HCT116 (cell line): ENCODE data around the gene KLF16. TPM values are rescaled to one million over a fixed set of nuclear protein-coding genes. Genes with fewer than 3 reads are reported as not detected.

Experiments
- ATAC-seq: fragments of 200-7000 bp; cut with Tn5 transposase; 2 replicates; pipeline ENCODE4 v1.9.1; 2020; ENCODE audit warnings: mild to moderate bottlenecking, moderate library complexity
- BruUV-seq: library from RNA; stranded (reverse); fragments of 400-500 nt; replicated peaks from 2 replicates; lab custom pipeline; 2021; lab: Mats Ljungman, UMichigan
- CTCF ChIA-PET: fragments of 300-600 bp; sonication (Branson Sonifier 250); formaldehyde crosslinking; loops from one replicate; lab custom pipeline; 2021; ENCODE audit warnings: antibody characterized with exemption; lab: Charles Lee
- POLR2A ChIA-PET: fragments of 300-600, 350-600 bp; sonication (Branson Sonifier 250); formaldehyde crosslinking; loops from one replicate; lab custom pipeline; 2021; ENCODE audit warnings: antibody characterized with exemption; lab: Charles Lee
- RAD21 ChIA-PET, 2 experiments: fragments of 300-600 bp; sonication (Branson Sonifier 250); formaldehyde crosslinking; loops; one replicate each; lab custom pipeline; 2023; ENCODE audit warnings: low total read pairs in 2 of 2; ENCODE audit not compliant: uncharacterized antibody in 2 of 2, unreplicated experiment in 2 of 2, low non-redundant PET in 1 of 2; lab: Charles Lee
- DNase-seq: peaks from one replicate; pipeline ENCODE4 v3.0.0-alpha.2; 2010; ENCODE audit warnings: low read depth, low spot score
- H2AFZ ChIP-seq: fragments of 200-600 bp; shearing (Covaris generic), sonication (generic); 2 replicates; pipeline ENCODE4 v1.6.1; 2017; ENCODE audit warnings: low read depth, mixed run types, mixed read lengths, antibody characterized with exemption, low read length; ENCODE audit not compliant: poor library complexity, severe bottlenecking
- H3K27ac ChIP-seq: 2 replicates; pipeline ENCODE4 v1.5.1; 2012; ENCODE audit warnings: low read depth, low read length
- H3K27me3 ChIP-seq: fragments of 200-600 bp; sonication (generic); 2 replicates; pipeline ENCODE4 v1.6.1; 2016; ENCODE audit warnings: mixed run types, low read length, mixed read lengths; ENCODE audit not compliant: insufficient read depth
- H3K36me3 ChIP-seq, 2 experiments: fragments of 200-500 bp in 1 of 2; fragments of 200-600 bp in 1 of 2; sonication (Bioruptor generic) in 1 of 2; sonication (generic) in 1 of 2; 2 replicates each; pipeline versions ENCODE4 v1.5.1 to v1.6.1; 2014 to 2016; ENCODE audit warnings: low read length in 2 of 2, inconsistent platforms in 1 of 2, mixed read lengths in 1 of 2, mixed run types in 1 of 2; ENCODE audit not compliant: insufficient read depth in 2 of 2, control insufficient read depth in 1 of 2
- H3K4me1 ChIP-seq, 2 experiments: fragments of 200-600 bp in 1 of 2; sonication (generic) in 1 of 2; 2 replicates each; pipeline versions ENCODE4 v1.5.1 to v1.6.1; 2012 to 2017; ENCODE audit warnings: low read length in 2 of 2, inconsistent platforms in 1 of 2, mild to moderate bottlenecking in 1 of 2, mixed read lengths in 1 of 2, mixed run types in 1 of 2, moderate library complexity in 1 of 2; ENCODE audit not compliant: insufficient read depth in 2 of 2, control insufficient read depth in 1 of 2
- H3K4me2 ChIP-seq: fragments of 200-600 bp; sonication (generic); 2 replicates; pipeline ENCODE4 v1.6.1; 2017; ENCODE audit warnings: mixed run types, low read length, mixed read lengths
- H3K4me3 ChIP-seq, 2 experiments: fragments of 200-600 bp in 1 of 2; sonication (generic) in 1 of 2; replicated peaks in 1 of 2; 2 replicates each; pipeline ENCODE4 v1.5.1; 2011 to 2016; ENCODE audit warnings: low read length in 2 of 2, control low read depth in 1 of 2, low read depth in 1 of 2, mild to moderate bottlenecking in 1 of 2, mixed read lengths in 1 of 2, mixed run types in 1 of 2
- H3K79me2 ChIP-seq: fragments of 200-600 bp; sonication (generic); 2 replicates; pipeline ENCODE4 v1.6.1; 2017; ENCODE audit warnings: mild to moderate bottlenecking, mixed run types, low read length, moderate library complexity, mixed read lengths; ENCODE audit not compliant: insufficient read depth
- H3K9ac ChIP-seq: fragments of 200-600 bp; sonication (generic); 2 replicates; pipeline ENCODE4 v1.6.1; 2016; ENCODE audit warnings: low read length, mixed read lengths
- H3K9me2 ChIP-seq: fragments of 200-600 bp; sonication (generic), shearing (Covaris generic); 2 replicates; pipeline ENCODE4 v1.6.1; 2017; ENCODE audit warnings: mixed run types, mild to moderate bottlenecking, moderate library complexity; ENCODE audit not compliant: insufficient read depth
- H3K9me3 ChIP-seq, 2 experiments: fragments of 200-500 bp in 1 of 2; fragments of 200-600 bp in 1 of 2; sonication (Bioruptor generic) in 1 of 2; sonication (generic) in 1 of 2; 2 replicates each; pipeline ENCODE4 v1.6.1; 2014 to 2017; ENCODE audit warnings: low read length in 2 of 2, mixed read lengths in 2 of 2, inconsistent platforms in 1 of 2, low read depth in 1 of 2, mild to moderate bottlenecking in 1 of 2, mixed run types in 1 of 2, moderate library complexity in 1 of 2; ENCODE audit not compliant: control insufficient read depth in 1 of 2, insufficient read depth in 1 of 2
- H4K20me1 ChIP-seq: fragments of 200-600 bp; sonication (generic), shearing (Covaris generic); 2 replicates; pipeline ENCODE4 v1.6.1; 2017; ENCODE audit warnings: mixed run types, mild to moderate bottlenecking, moderate library complexity; ENCODE audit not compliant: insufficient read depth
- CEBPB ChIP-seq: IDR thresholded peaks from 2 replicates; pipeline ENCODE4 v1.6.1; 2012; ENCODE audit warnings: low read depth
- CTCF ChIP-seq, 3 experiments: fragments of 200-600 bp in 1 of 3; sonication (generic) in 1 of 3; IDR thresholded peaks in 2 of 3; conservative IDR thresholded peaks in 1 of 3; 2 replicates each; pipeline ENCODE4 v1.5.1; 2012 to 2017; ENCODE audit warnings: low read depth in 2 of 3, low read length in 2 of 3, antibody characterized with exemption in 1 of 3, borderline replicate concordance in 1 of 3, control low read depth in 1 of 3, mild to moderate bottlenecking in 1 of 3, mixed read lengths in 1 of 3, mixed run types in 1 of 3, moderate library complexity in 1 of 3; ENCODE audit not compliant: insufficient read depth in 1 of 3
- EGR1 ChIP-seq: IDR thresholded peaks from 2 replicates; pipeline ENCODE4 v1.6.1; 2012; ENCODE audit warnings: low read depth
- ELF1 ChIP-seq: IDR thresholded peaks from 2 replicates; pipeline ENCODE4 v1.6.1; 2012; ENCODE audit warnings: low read depth, borderline replicate concordance
- EZH2 ChIP-seq: fragments of 200-600 bp; sonication (generic); IDR thresholded peaks from 2 replicates; pipeline ENCODE4 v1.6.1; 2017; ENCODE audit warnings: antibody characterized with exemption, mixed run types
- EZH2phosphoT487 ChIP-seq: fragments of 200-600 bp; IDR thresholded peaks from 2 replicates; pipeline ENCODE4 v1.6.1; 2018; ENCODE audit warnings: antibody characterized with exemption, borderline replicate concordance
- FOSL1 ChIP-seq: IDR thresholded peaks from 2 replicates; pipeline ENCODE4 v1.6.1; 2012; ENCODE audit warnings: low read depth
- JUND ChIP-seq: IDR thresholded peaks from 2 replicates; pipeline ENCODE4 v1.6.1; 2012
- POLR2A ChIP-seq: IDR thresholded peaks from 2 replicates; pipeline ENCODE4 v1.7.0; 2011; ENCODE audit warnings: borderline replicate concordance; ENCODE audit not compliant: insufficient read depth, insufficient read length; ENCODE audit errors: extremely low read depth
- POLR2AphosphoS5 ChIP-seq: IDR thresholded peaks from 2 replicates; pipeline ENCODE4 v1.6.1; 2011; ENCODE audit warnings: mild to moderate bottlenecking, low read depth, low read length, moderate library complexity
- SRF ChIP-seq: IDR thresholded peaks from 2 replicates; pipeline ENCODE4 v1.6.1; 2012; ENCODE audit warnings: low read depth
- ZBTB33 ChIP-seq: IDR thresholded peaks from 2 replicates; pipeline ENCODE4 v1.6.1; 2011; ENCODE audit warnings: mild to moderate bottlenecking, low read length, moderate library complexity; ENCODE audit not compliant: insufficient replicate concordance; ENCODE audit errors: extremely low read depth
- ZNF274 ChIP-seq: fragments of 200-500 bp; sonication (Bioruptor generic); IDR thresholded peaks from 2 replicates; pipeline ENCODE4 v1.6.1; 2014; ENCODE audit warnings: mild to moderate bottlenecking, low read depth, low read length, inconsistent platforms
- intact Hi-C: fragments of 100-400 bp; cut with micrococcal nuclease; formaldehyde crosslinking; loops from 2 replicates; pipeline ENCODE4 v1.10.0; 2022
- total RNA-seq: library from RNA; stranded (reverse); gene quantifications from one replicate; pipeline ENCODE4 v1.2.1, GENCODE V29; 2021; ENCODE audit not compliant: unreplicated experiment
- TF ChIP-seq, protein P1 (sequence below): IDR thresholded peaks from 2 replicates; pipeline ENCODE4 v1.6.1; 2012

KLF16 gene
- total RNA-seq, 1 experiment from 2014 or later: 64.3 TPM

- peaks cover 4 to 7% of the 10 kb centered on the region in 2 experiments; a peak in 3 of 4 replicates for H3K4me1 ChIP-seq
- no peak overlapping the region for H2AFZ ChIP-seq
- POLR2A ChIA-PET: no interaction called here
- intact Hi-C loops: no loop called here
- DNase-seq (no peak), ATAC-seq (no peak)
- no TSS peak for BruUV-seq
- no peaks in the 10 kb centered on the region for H3K27me3 ChIP-seq
- no peak overlapping the region for H3K4me3 ChIP-seq
- H4K20me1 ChIP-seq: 0 out of 2 replicates have a peak, but pooled peaks cover 3% of the 10 kb centered on the region
- no peak overlapping the region for H3K9ac ChIP-seq
- peaks cover 59% of the 10 kb centered on the region for H3K79me2 ChIP-seq
- TF ChIP-seq POLR2AphosphoS5: no peak
- no peak for TF ChIP-seq ELF1
- TF ChIP-seq, protein P1, sequence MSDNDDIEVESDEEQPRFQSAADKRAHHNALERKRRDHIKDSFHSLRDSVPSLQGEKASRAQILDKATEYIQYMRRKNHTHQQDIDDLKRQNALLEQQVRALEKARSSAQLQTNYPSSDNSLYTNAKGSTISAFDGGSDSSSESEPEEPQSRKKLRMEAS: no peak
- no peak for TF ChIP-seq ZBTB33
- no peak for TF ChIP-seq FOSL1
- TF ChIP-seq EZH2phosphoT487: no peak
- H3K9me2 ChIP-seq: no peaks in the 10 kb centered on the region
- H3K36me3 ChIP-seq: peaks cover 0 to 18% of the 10 kb centered on the region in 2 experiments; a peak in 2 of 4 replicates
- no peaks in the 10 kb centered on the region for H3K9me3 ChIP-seq
- CTCF ChIA-PET: interaction anchor here (3.2 kb wide), 1 partner anchor 9 kb away, joined by 14 read pairs; no protein-coding TSS in a partner anchor
- H3K27ac ChIP-seq: no peak overlapping the region
- RAD21 ChIA-PET: no interaction called here
- no peak overlapping the region for H3K4me2 ChIP-seq
Measured at GRCh38 chr19:1830568-1830967, 32.8 kb downstream of the KLF16 start.

DNA sequence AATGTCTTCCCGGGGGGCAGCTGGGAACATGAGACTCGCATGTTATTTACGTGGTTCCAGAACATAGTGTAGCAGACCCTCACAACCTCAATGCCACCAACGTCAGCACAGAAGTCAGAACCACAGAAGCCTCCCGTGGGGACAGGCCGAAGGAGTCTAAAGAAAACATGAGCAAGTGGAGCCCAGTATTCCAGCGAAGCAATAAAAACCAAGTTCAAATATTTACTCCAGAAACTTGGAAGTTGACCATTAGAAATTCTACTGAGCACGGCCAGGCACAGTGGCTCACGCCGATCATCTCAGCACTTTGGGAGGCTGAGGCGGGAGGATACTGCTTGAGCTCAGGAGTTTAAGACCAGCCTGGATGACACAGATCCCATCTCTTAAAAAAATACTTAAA, 33.4 kb downstream of the KLF16 start:
- Histone ChIP-seq H3K4me2 (no peak overlapping the region), H2AFZ (no peak overlapping the region)
- POLR2A ChIA-PET: no interaction called here
- TF ChIP-seq ZNF274 (no peak), JUND (no peak), POLR2AphosphoS5 (no peak), CEBPB (no peak), EZH2 (no peak), EGR1 (no peak), SRF (no peak), CTCF (IDR thresholded peaks at IDR 0.05 in 2 of 3, conservative IDR thresholded peaks at IDR 0.05 in 1 of 3; ENCODE audit: borderline replicate concordance in 1 of 3, insufficient read depth in 1 of 3, low read depth in 2 of 3, low read length in 2 of 3) (no peak), POLR2A (no peak), FOSL1 (no peak)
- TF ChIP-seq, protein P1: no peak
- TF ChIP-seq, all 23 proteins: peak for 0
- DNase-seq (no peak), ATAC-seq (no peak)
- intact Hi-C loops: no loop called here
- peaks cover 4 to 7% of the 10 kb centered on the region in 2 experiments; a peak in 3 of 4 replicates for H3K4me1 ChIP-seq
- ChIA-PET RAD21 (no interaction called here), CTCF (interaction anchor here (1.2 to 3.2 kb wide), 2 partner anchors 8 to 10 kb away, joined by 5 to 14 read pairs; no protein-coding TSS in a partner anchor)
- H3K4me3 ChIP-seq: no peak overlapping the region
- 0 out of 2 replicates have a peak, but pooled peaks cover 3% of the 10 kb centered on the region for H4K20me1 ChIP-seq
- H3K9me2 ChIP-seq: no peaks in the 10 kb centered on the region
- H3K79me2 ChIP-seq: peaks cover 53% of the 10 kb centered on the region
- H3K36me3 ChIP-seq: peaks cover 0 to 18% of the 10 kb centered on the region in 2 experiments; a peak in 2 of 4 replicates
- H3K9me3 ChIP-seq: no peaks in the 10 kb centered on the region
- H3K9ac ChIP-seq: no peak overlapping the region
- H3K27me3 ChIP-seq: no peaks in the 10 kb centered on the region
- no peak overlapping the region for H3K27ac ChIP-seq
- BruUV-seq: no TSS peak
